ENCODE data around the gene BCL11A.

Gene BCL11A

DNA sequence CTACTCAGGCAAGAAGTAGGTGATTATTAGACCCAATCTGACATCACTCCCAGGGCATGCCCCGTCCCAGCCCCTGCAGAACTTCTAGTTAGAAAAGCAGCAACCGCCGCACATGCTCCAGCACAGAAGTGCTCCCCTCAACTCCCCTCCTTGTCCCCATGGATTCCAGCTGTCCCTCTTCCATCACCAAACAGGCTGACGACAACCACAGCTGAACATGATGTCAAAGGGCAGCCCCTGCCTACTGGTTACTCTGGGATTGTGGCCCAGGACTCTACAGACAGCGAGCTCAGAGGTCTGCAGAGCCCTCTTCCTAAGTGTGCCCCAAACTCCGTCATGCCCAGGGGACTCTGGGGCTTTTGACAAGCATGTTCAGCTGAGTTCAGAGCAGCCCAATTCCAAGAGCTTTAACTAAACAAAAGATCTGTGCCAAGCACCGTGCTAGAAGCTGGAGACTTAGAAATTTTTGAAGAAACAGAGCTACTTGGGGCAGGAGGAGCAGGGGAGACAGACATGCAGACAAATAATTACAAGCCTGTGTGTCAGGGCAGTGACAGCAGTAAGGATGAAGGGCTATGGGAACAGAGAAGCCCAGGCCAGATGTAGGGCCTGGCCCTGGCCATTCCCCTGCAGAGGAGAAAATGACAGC, 148.1 kb downstream of the BCL11A start:
- DNase-seq (ENCODE audit: low read depth) = no peak
